ENCODE results near the gene ATP5MK.
"Not testable (repeated sequence)": the region's sequence is repeated elsewhere in the genome, so short reads cannot be mapped to it uniquely, and the experiment has no call there.

ATP5MK gene

GRCh38 chr10:103396067-103396788, at the start of gene ATP5MK, which contains the start of gene PDCD11:
Gene ATP5MK (minus strand): TSS chr10:103396475. CDS start chr10:103392457, 4,018 bp downstream.
Gene PDCD11 (plus strand): TSS chr10:103396626. CDS start chr10:103398427, 1,801 bp downstream.
- peak; percentile 91 to 95 for DNase-seq (ENCODE audit: low read depth in 2 of 2)

- DNase-seq (ENCODE audit: low read depth in 2 of 2), result no peak
Measured at GRCh38 chr10:103445366-103445765, 49.1 kb upstream of the ATP5MK start.

GRCh38 chr10:103444478-103444877, 48.2 kb upstream of the ATP5MK start:
- no peak for DNase-seq (ENCODE audit: low read depth in 2 of 2)

GRCh38 chr10:103443475-103444185, 47.4 kb upstream of the ATP5MK start:
- no peak for DNase-seq (ENCODE audit: low read depth in 2 of 2)

- no peak for DNase-seq (ENCODE audit: low read depth in 2 of 2)
Measured at GRCh38 chr10:103442031-103442461, 45.8 kb upstream of the ATP5MK start.

GRCh38 chr10:103441611-103442010, 45.3 kb upstream of the ATP5MK start:
- no peak for DNase-seq (ENCODE audit: low read depth in 2 of 2)

- no peak for DNase-seq (ENCODE audit: low read depth in 2 of 2)
Measured at GRCh38 chr10:103441206-103441605, 44.9 kb upstream of the ATP5MK start.

GRCh38 chr10:103440416-103440815, 44.1 kb upstream of the ATP5MK start:
- no peak for DNase-seq (ENCODE audit: low read depth in 2 of 2)

- no peak for DNase-seq (ENCODE audit: low read depth in 2 of 2)
Measured at GRCh38 chr10:103439776-103440175, 43.5 kb upstream of the ATP5MK start.

- no peak for DNase-seq (ENCODE audit: low read depth in 2 of 2)
Measured at GRCh38 chr10:103433858-103434257, 37.6 kb upstream of the ATP5MK start.

GRCh38 chr10:103431902-103432301, 35.6 kb upstream of the ATP5MK start:
- DNase-seq (ENCODE audit: low read depth in 2 of 2), result no peak

- DNase-seq (ENCODE audit: low read depth in 2 of 2), result no peak
Measured at GRCh38 chr10:103429647-103430046, 33.4 kb upstream of the ATP5MK start.

- DNase-seq (ENCODE audit: low read depth in 2 of 2), result no peak
Measured at GRCh38 chr10:103428989-103429643, 32.8 kb upstream of the ATP5MK start.

- DNase-seq (ENCODE audit: low read depth in 2 of 2), result no peak
Measured at GRCh38 chr10:103427866-103428265, 31.6 kb upstream of the ATP5MK start.

- no peak for DNase-seq (ENCODE audit: low read depth in 2 of 2)
Measured at GRCh38 chr10:103423748-103424147, 27.5 kb upstream of the ATP5MK start.

- no peak for DNase-seq (ENCODE audit: low read depth in 2 of 2)
Measured at GRCh38 chr10:103419101-103419500, 22.8 kb upstream of the ATP5MK start.

- no peak for DNase-seq (ENCODE audit: low read depth in 2 of 2)
Measured at GRCh38 chr10:103417601-103418000, 21.3 kb upstream of the ATP5MK start.

- DNase-seq (ENCODE audit: low read depth in 2 of 2), result not testable (repeated sequence)
Measured at GRCh38 chr10:103417148-103417469, 20.8 kb upstream of the ATP5MK start.

- peak; percentile 10 to 40 for DNase-seq (ENCODE audit: low read depth in 2 of 2)
Measured at GRCh38 chr10:103416436-103417147, 20.3 kb upstream of the ATP5MK start.

GRCh38 chr10:103415581-103415980, 19.3 kb upstream of the ATP5MK start:
- no peak for DNase-seq (ENCODE audit: low read depth in 2 of 2)

- DNase-seq (ENCODE audit: low read depth in 2 of 2), result no peak
Measured at GRCh38 chr10:103413564-103413963, 17.3 kb upstream of the ATP5MK start.

Measured in stimulated activated CD8-positive, alpha-beta memory T cell treated with anti-CD3 and anti-CD28 coated beads, Interleukin-7, amount 100 ng/mL, for 4 hours (primary cell).